ENCODE measurements around the gene WWOX. TPM values are rescaled to one million over a fixed set of nuclear protein-coding genes. Genes with fewer than 3 reads are reported as not detected.

The WWOX gene
- total and polyA plus RNA-seq, 2 experiments from 2014 or later: 17.0 to 39.8 TPM

DNA sequence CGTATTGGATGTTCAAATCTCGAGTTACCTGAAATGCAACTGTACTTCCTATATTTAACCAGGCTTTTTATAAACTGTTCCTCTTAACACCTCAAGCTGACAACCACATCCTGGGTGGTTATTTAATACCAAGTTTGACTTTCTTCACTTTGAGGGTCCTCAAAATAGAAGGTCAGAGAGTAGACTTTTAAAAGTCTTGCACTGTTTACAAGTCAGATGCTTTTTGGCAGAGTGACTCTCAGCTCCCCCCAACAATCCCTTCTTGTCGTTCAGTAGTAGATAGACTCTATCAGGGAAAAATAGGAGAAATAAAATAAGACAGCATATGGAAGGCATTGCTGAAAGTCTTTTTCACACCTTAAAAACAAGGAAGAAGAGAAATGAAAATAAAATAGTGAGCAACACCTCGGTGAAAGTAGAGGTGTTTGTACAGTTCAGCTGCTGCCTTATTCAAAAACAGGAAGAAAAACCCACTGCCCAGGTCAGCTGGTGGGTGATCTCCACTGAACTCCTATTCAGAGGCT, 650.4 kb downstream of the WWOX start:
- WGBS (ENCODE audit: low lambda C conversion rate, missing lambda C conversion rate): 71% methylated on average over 4 of the region's 4 CpGs

GRCh38 chr16:78750611-78751010, 651.2 kb downstream of the WWOX start:
- peaks cover 8% of the 10 kb centered on the region for H3K4me1 ChIP-seq (ENCODE audit: insufficient read depth)
- H3K4me3 ChIP-seq: no peak overlapping the region
- no peaks in the 10 kb centered on the region for H3K36me3 ChIP-seq (replicated peaks; ENCODE audit: insufficient read depth, low read depth)
- no peaks in the 10 kb centered on the region for H4K20me1 ChIP-seq (ENCODE audit: insufficient read depth, poor library complexity, severe bottlenecking)
- WGBS (ENCODE audit: low lambda C conversion rate, missing lambda C conversion rate): 96% methylated on average over 8 of the region's 8 CpGs
- H3K4me2 ChIP-seq: no peak overlapping the region
- TF ChIP-seq, protein P1, sequence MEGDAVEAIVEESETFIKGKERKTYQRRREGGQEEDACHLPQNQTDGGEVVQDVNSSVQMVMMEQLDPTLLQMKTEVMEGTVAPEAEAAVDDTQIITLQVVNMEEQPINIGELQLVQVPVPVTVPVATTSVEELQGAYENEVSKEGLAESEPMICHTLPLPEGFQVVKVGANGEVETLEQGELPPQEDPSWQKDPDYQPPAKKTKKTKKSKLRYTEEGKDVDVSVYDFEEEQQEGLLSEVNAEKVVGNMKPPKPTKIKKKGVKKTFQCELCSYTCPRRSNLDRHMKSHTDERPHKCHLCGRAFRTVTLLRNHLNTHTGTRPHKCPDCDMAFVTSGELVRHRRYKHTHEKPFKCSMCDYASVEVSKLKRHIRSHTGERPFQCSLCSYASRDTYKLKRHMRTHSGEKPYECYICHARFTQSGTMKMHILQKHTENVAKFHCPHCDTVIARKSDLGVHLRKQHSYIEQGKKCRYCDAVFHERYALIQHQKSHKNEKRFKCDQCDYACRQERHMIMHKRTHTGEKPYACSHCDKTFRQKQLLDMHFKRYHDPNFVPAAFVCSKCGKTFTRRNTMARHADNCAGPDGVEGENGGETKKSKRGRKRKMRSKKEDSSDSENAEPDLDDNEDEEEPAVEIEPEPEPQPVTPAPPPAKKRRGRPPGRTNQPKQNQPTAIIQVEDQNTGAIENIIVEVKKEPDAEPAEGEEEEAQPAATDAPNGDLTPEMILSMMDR (IDR thresholded peaks at IDR 0.05; ENCODE audit: poor library complexity): no peak
- TF ChIP-seq EZH2 (IDR thresholded peaks at IDR 0.05; ENCODE audit: borderline replicate concordance): no peak
- no peak for TF ChIP-seq EZH2phosphoT487 (IDR thresholded peaks at IDR 0.05; ENCODE audit: low read depth, severe bottlenecking, unreplicated experiment)
- no peak for DNase-seq (ENCODE audit: low spot score)
- no peak overlapping the region for H2AFZ ChIP-seq
- no peaks in the 10 kb centered on the region for H3K79me2 ChIP-seq
- H3K9me3 ChIP-seq (ENCODE audit: low read depth): no peaks in the 10 kb centered on the region
- no peaks in the 10 kb centered on the region for H3K27me3 ChIP-seq
- H3K9me2 ChIP-seq (replicated peaks; ENCODE audit: insufficient read depth): no peaks in the 10 kb centered on the region
- H3K27ac ChIP-seq: no peak overlapping the region

More for the DNA sequence above, 650.4 kb downstream of the WWOX start:
- no peaks in the 10 kb centered on the region for H4K20me1 ChIP-seq (ENCODE audit: insufficient read depth, poor library complexity, severe bottlenecking)
- TF ChIP-seq, protein P1 (IDR thresholded peaks at IDR 0.05; ENCODE audit: poor library complexity): no peak
- no peaks in the 10 kb centered on the region for H3K9me3 ChIP-seq (ENCODE audit: low read depth)
- H3K4me2 ChIP-seq: no peak overlapping the region
- H3K36me3 ChIP-seq (replicated peaks; ENCODE audit: insufficient read depth, low read depth): no peaks in the 10 kb centered on the region
- no peak overlapping the region for H2AFZ ChIP-seq
- no peaks in the 10 kb centered on the region for H3K9me2 ChIP-seq (replicated peaks; ENCODE audit: insufficient read depth)
- no peak overlapping the region for H3K27ac ChIP-seq
- H3K4me3 ChIP-seq: no peak overlapping the region
- no peak for DNase-seq (ENCODE audit: low spot score)
- no peaks in the 10 kb centered on the region for H3K27me3 ChIP-seq
- no peaks in the 10 kb centered on the region for H3K79me2 ChIP-seq
- H3K4me1 ChIP-seq (ENCODE audit: insufficient read depth): peaks cover 8% of the 10 kb centered on the region

- 94% methylated on average over 3 of the region's 3 CpGs for WGBS (ENCODE audit: low lambda C conversion rate, missing lambda C conversion rate)
- Histone ChIP-seq H3K9me3 (ENCODE audit: low read depth) (no peaks in the 10 kb centered on the region), H3K4me2 (no peak overlapping the region), H3K36me3 (replicated peaks; ENCODE audit: insufficient read depth, low read depth) (no peaks in the 10 kb centered on the region), H4K20me1 (ENCODE audit: insufficient read depth, poor library complexity, severe bottlenecking) (no peaks in the 10 kb centered on the region), H3K9me2 (replicated peaks; ENCODE audit: insufficient read depth) (no peaks in the 10 kb centered on the region), H3K4me1 (ENCODE audit: insufficient read depth) (peaks cover 17% of the 10 kb centered on the region), H3K79me2 (no peaks in the 10 kb centered on the region), H3K27ac (no peak overlapping the region), H3K4me3 (no peak overlapping the region), H3K27me3 (no peaks in the 10 kb centered on the region), H2AFZ (no peak overlapping the region)
- TF ChIP-seq EZH2phosphoT487 (IDR thresholded peaks at IDR 0.05; ENCODE audit: low read depth, severe bottlenecking, unreplicated experiment) (no peak), EZH2 (IDR thresholded peaks at IDR 0.05; ENCODE audit: borderline replicate concordance) (no peak)
- TF ChIP-seq, protein P1 (IDR thresholded peaks at IDR 0.05; ENCODE audit: poor library complexity): no peak
- DNase-seq (ENCODE audit: low spot score): no peak
Observed at GRCh38 chr16:78751601-78752000, 652.1 kb downstream of the WWOX start.

DNA sequence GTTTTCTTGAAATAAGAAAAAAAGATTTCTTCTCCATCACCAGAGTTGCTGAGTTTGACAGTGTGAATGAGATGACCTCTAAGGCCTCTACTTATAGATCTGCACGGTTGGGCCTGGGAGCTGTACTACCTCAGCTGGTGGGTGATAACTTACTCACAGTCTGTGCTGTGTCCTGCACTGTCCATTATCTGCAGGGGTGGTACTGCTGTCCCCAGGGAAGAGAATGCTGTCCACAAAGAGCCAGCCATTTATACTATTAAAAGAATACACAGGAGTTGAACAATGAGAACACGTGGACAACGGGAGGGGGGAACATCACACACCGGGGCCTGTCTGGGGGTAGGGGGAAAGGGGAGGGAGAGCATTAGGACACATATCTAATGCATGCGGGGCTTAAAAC, 655.3 kb downstream of the WWOX start:
- TF ChIP-seq EZH2phosphoT487 (IDR thresholded peaks at IDR 0.05; ENCODE audit: low read depth, severe bottlenecking, unreplicated experiment): no peak
- TF ChIP-seq EZH2 (IDR thresholded peaks at IDR 0.05; ENCODE audit: borderline replicate concordance): no peak
- TF ChIP-seq, protein P1 (IDR thresholded peaks at IDR 0.05; ENCODE audit: poor library complexity): no peak
- no peak overlapping the region for H2AFZ ChIP-seq
- H4K20me1 ChIP-seq (ENCODE audit: insufficient read depth, poor library complexity, severe bottlenecking): no peaks in the 10 kb centered on the region
- no peak overlapping the region for H3K4me3 ChIP-seq
- H3K4me2 ChIP-seq: no peak overlapping the region
- H3K9me3 ChIP-seq (ENCODE audit: low read depth): no peaks in the 10 kb centered on the region
- H3K27ac ChIP-seq: no peak overlapping the region
- H3K79me2 ChIP-seq: no peaks in the 10 kb centered on the region
- no peaks in the 10 kb centered on the region for H3K27me3 ChIP-seq
- DNase-seq (ENCODE audit: low spot score): no peak
- peaks cover 13% of the 10 kb centered on the region for H3K4me1 ChIP-seq (ENCODE audit: insufficient read depth)
- no peaks in the 10 kb centered on the region for H3K36me3 ChIP-seq (replicated peaks; ENCODE audit: insufficient read depth, low read depth)
- WGBS (ENCODE audit: low lambda C conversion rate, missing lambda C conversion rate): 73% methylated on average over 4 of the region's 5 CpGs
- H3K9me2 ChIP-seq (replicated peaks; ENCODE audit: insufficient read depth): no peaks in the 10 kb centered on the region

All from hepatocyte (in vitro differentiated cells).